Kidney (tissue), 14 donors: ENCODE measurements around the gene CCL25. TPM values are rescaled to one million over a fixed set of nuclear protein-coding genes. Genes with fewer than 3 reads are reported as not detected.

Source experiments
- DNase-seq, 5 donors: peaks; one replicate each; pipeline ENCODE4 v3.0.0-alpha.2; 2013 to 2020
- FAIRE-seq: peaks from 2 replicates; lab custom pipeline; 2012; peaks lifted over from hg19 to GRCh38; lab: Jason Lieb, UNC
- H3K27ac ChIP-seq, 2 donors: one replicate each; pipeline ENCODE4 v1.7.0; 2013; ENCODE audit warnings: low read depth in 2 of 2, low read length in 2 of 2, inconsistent platforms in 1 of 2
- H3K27me3 ChIP-seq: one replicate; pipeline ENCODE4 v1.7.1; 2013; ENCODE audit warnings: low read length, inconsistent platforms; ENCODE audit not compliant: control insufficient read depth, insufficient read depth
- H3K36me3 ChIP-seq, 3 donors: one replicate each; pipeline versions ENCODE4 v1.7.0 to v1.7.1; 2013; ENCODE audit warnings: low read length in 3 of 3, control low read depth in 1 of 3, inconsistent platforms in 1 of 3; ENCODE audit not compliant: insufficient read depth in 3 of 3, control insufficient read depth in 2 of 3
- H3K4me1 ChIP-seq, 3 donors: one replicate each; pipeline versions ENCODE4 v1.7.0 to v1.7.1; 2013; ENCODE audit warnings: low read length in 3 of 3, inconsistent platforms in 1 of 3, low read depth in 1 of 3; ENCODE audit not compliant: control insufficient read depth in 2 of 3, insufficient read depth in 2 of 3
- H3K4me3 ChIP-seq, 3 donors: one replicate each; pipeline versions ENCODE4 v1.7.0 to v1.8.1; 2013; ENCODE audit warnings: low read length in 3 of 3, control low read depth in 1 of 3, inconsistent platforms in 1 of 3
- H3K9ac ChIP-seq, 3 donors: one replicate each; pipeline versions ENCODE4 v1.7.0 to v1.7.1; 2013; ENCODE audit warnings: low read length in 3 of 3, control low read depth in 1 of 3, inconsistent platforms in 1 of 3
- H3K9me3 ChIP-seq, 3 donors: one replicate each; pipeline versions ENCODE4 v1.7.0 to v1.7.1; 2013; ENCODE audit warnings: low read length in 3 of 3, control low read depth in 1 of 3, inconsistent platforms in 1 of 3; ENCODE audit not compliant: control insufficient read depth in 2 of 3, insufficient read depth in 1 of 3
- intact Hi-C: fragments of 100-400 bp; cut with DNase I; formaldehyde crosslinking; loops from one replicate; pipeline ENCODE4 v1.11.1; 2022
- polyA plus RNA-seq: library from polyadenylated mRNA; stranded (reverse); fragments of 350-450 nt; fragmentation: Illumina TruSeq; extraction: RNeasy Lipid Tissue Mini Kit (QIAGEN cat#74804); gene quantifications from one replicate; pipeline ENCODE4 v1.2.3, GENCODE V29; 2014; ENCODE audit warnings: low read depth, low replicate concordance; ENCODE audit not compliant: insufficient read depth
- total RNA-seq: library from RNA; stranded (reverse); fragmentation: NEBNext Ultra II Directional; extraction: Animal tissue kit (Norgen Biotek cat#: 25700); gene quantifications from one replicate; pipeline ENCODE4 v1.2.1, GENCODE V29; 2021
- TF ChIP-seq, protein P1 (sequence below): IDR thresholded peaks from 3 replicates; pipeline ENCODE4 v1.5.1; 2012; ENCODE audit warnings: mild to moderate bottlenecking, moderate library complexity, borderline replicate concordance; ENCODE audit not compliant: insufficient read depth; ENCODE audit errors: extremely low read depth
- donor health status: control.
- donor health status: control.
- donor health status: control.
- donor health status: control.
- donor health status: control.
- donor health status: DM: yes; HTN: yes; CAD: no.
- donor health status: Normal renal cell carcinoma (clear cell type).

Gene CCL25
- total and polyA plus RNA-seq, 2 donors from 2014 or later: not detected

DNA sequence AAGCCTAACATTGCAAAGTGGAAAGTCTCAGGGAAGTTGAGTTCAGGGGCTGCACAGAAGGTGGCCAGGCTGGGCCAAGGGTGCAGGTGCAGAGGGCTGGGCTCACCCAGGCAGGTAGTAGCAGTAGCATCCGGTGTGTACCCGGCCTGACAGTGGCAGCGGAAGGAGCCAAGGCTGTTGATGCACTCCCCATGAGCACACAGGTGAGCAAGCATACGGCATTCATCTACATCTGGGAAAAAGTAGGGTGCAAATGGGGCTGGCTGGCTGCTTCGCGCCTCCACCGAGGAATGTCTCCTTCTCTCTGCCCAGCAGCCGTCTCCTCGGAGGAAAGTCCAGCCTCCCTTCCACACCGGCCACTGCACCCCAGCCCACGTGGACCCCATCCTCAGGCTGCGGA, 30.6 kb downstream of the CCL25 start:
- intact Hi-C loops: no loop called here
- Histone ChIP-seq H3K36me3 (peaks cover 0 to under 1% (median 0%) of the 10 kb centered on the region in 3 donors), H3K9me3 (no peaks in the 10 kb centered on the region), H3K27ac (no peak overlapping the region), H3K27me3 (no peaks in the 10 kb centered on the region), H3K4me1 (no peaks in the 10 kb centered on the region), H3K9ac (no peak overlapping the region), H3K4me3 (no peak overlapping the region)
- TF ChIP-seq, protein P1, sequence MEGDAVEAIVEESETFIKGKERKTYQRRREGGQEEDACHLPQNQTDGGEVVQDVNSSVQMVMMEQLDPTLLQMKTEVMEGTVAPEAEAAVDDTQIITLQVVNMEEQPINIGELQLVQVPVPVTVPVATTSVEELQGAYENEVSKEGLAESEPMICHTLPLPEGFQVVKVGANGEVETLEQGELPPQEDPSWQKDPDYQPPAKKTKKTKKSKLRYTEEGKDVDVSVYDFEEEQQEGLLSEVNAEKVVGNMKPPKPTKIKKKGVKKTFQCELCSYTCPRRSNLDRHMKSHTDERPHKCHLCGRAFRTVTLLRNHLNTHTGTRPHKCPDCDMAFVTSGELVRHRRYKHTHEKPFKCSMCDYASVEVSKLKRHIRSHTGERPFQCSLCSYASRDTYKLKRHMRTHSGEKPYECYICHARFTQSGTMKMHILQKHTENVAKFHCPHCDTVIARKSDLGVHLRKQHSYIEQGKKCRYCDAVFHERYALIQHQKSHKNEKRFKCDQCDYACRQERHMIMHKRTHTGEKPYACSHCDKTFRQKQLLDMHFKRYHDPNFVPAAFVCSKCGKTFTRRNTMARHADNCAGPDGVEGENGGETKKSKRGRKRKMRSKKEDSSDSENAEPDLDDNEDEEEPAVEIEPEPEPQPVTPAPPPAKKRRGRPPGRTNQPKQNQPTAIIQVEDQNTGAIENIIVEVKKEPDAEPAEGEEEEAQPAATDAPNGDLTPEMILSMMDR: no peak
- no peak for FAIRE-seq
- DNase-seq: no peak

DNA sequence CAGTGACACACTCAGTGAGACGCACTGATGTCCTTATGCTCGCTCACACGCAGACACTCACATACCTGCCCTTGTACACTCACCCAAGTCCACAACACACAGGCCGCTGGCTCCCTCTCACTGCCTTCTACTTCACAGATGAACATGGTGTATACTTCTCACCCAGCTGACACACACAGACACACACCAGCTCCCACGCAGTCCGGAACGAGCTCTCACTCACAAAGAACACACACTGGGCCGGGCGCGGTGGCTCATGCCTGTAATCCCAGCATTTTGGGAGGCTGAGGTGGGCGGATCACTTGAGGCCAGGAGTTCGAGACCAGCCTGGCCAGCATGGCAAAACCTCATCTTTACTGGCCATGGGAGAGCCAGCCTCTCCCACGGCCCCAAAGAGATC, 31.6 kb downstream of the CCL25 start:
- intact Hi-C loops: no loop called here
- no peak for FAIRE-seq
- H3K27ac ChIP-seq: no peak overlapping the region

DNA sequence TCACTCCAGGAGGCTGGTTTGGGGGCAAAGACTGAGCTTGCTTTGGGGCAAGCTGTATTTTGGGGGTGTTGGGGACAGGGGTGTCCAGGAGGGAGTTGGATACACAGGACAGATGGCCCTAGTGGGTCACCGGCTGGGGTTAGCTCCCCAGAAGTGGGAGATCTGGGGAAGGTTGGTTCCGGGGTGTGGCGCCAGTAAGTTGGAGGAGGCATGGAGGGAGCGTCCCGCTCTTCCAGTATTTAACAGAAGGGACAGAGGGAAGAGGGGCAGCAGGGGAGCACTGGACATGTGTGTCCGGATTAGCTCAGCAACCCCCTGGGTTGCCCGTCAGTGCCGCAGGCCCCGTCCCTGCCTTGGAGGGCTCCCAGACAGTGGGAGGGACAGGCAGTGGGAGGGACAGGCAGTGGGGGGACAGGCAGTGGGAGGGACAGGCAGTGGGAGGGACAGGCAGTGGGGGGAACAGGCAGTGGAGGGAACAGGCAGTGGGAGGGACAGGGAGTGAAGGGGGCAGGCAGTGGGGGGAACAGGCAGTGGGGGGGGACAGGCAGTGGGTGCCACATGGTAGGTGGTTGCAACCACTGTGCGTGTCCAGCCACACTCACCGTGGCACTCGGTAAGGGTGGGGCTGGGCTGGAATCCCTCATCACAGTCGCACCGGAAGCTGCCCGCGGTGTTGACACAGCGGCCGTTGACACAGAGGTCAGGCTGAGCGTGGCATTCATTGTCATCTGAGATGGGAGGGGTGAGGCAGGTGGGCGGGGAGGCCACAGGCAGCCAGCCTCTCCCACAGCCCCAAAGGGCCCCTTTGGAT, 33.2 kb downstream of the CCL25 start:
- peak in 3 of 5 donors; percentile 26 to 52 (median 49) for DNase-seq
- Histone ChIP-seq H3K4me3 (no peak overlapping the region), H3K27ac (no peak overlapping the region), H3K36me3 (peaks cover 0 to 6% (median 0%) of the 10 kb centered on the region in 3 donors), H3K9me3 (no peaks in the 10 kb centered on the region), H3K27me3 (no peaks in the 10 kb centered on the region), H3K9ac (no peak overlapping the region), H3K4me1 (no peaks in the 10 kb centered on the region)
- TF ChIP-seq, protein P1: no peak
- FAIRE-seq: no peak
- intact Hi-C loops: no loop called here

More for the DNA sequence above, 31.6 kb downstream of the CCL25 start:
- TF ChIP-seq, protein P1: no peak
- DNase-seq: no peak
- Histone ChIP-seq H3K27me3 (no peaks in the 10 kb centered on the region), H3K9me3 (no peaks in the 10 kb centered on the region), H3K36me3 (peaks cover 0 to 6% (median 0%) of the 10 kb centered on the region in 3 donors), H3K4me3 (no peak overlapping the region), H3K4me1 (no peaks in the 10 kb centered on the region), H3K9ac (no peak overlapping the region)
